DLD1 (cell line): ENCODE data around the gene VPS41.

ENCODE experiments used
- in situ Hi-C: cut with HindIII; loops from 2 replicates; pipeline ENCODE4 v1.10.0; 2017; ENCODE audit warnings: low sequenced_read_pairs

The VPS41 gene

DNA sequence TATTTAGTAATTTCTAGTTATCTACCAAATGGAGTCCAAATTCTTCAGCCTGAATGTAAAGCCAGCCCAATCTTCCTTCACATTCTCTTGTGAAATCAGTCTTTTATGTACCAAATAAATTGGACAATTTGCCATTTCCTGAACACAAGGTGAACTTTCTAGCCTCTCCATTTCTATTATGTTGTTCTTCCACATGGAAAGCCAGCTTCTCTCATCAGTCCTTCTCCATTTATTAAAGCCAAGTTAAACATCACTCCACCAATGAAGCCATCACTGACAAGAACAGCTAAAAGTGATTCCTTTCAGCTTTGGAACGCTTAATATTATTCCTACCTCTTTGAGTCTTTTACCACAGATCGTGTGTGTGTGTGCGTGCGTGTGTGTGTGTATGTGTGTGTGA lies 88.4 kb downstream of the VPS41 start:
- in situ Hi-C loops, result no loop called here

DNA sequence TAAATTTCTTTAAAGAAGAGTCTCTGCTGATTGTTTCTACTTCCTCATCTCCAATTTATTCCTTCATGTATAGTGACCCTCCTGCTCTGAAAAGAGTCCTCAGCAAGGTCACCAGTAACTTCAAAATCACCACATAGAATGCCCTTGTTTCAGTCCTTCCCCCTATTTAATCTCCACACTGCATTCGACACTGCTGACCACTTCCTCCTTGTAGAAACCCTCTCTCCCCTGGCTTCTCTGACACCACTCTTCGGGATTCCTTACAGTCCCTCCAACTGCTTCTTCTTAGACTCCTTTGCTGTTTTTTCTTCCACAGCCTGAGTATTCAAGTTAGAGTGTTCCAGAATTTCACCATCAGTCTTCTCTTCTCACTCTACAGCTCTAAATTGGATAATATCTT lies 89.5 kb downstream of the VPS41 start:
- in situ Hi-C loops, result no loop called here

DNA sequence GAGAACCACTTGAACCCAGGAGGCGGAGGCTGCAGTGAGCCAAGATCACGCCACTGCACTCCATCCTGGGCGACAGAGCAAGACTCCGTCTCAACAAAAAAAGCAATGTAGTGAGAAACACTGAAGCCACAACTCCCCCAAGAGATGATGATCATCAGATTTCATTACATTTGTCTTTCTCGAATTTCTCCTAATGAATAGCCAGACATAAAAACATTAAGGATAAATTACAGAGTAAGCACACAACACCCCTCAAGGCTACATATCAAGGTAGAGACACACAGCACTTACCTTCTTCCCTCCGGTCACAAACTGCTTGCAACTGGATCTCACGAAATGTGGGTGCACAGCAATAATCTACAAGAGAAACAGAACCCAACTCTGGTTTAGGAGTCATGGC lies 91.5 kb downstream of the VPS41 start:
- in situ Hi-C loops, result no loop called here

DNA sequence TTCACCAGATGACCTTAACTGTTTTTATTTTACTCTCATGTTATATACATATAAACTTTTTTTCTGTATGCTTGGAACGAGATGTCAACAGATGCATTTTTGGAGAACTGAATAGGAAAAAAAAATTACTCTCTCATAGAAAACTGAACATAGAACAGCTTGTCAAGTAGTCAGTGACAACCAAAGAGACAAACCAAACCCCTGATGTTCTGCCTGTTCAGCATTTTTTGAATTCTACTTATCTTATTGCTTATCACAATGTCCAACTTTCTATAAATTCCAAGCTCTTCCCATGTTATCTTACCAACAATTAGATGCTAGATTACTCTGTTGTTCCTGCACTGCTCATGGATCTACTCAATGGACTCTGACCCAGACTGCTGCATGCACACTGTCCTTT lies 95.2 kb downstream of the VPS41 start:
- in situ Hi-C loops, result no loop called here

DNA sequence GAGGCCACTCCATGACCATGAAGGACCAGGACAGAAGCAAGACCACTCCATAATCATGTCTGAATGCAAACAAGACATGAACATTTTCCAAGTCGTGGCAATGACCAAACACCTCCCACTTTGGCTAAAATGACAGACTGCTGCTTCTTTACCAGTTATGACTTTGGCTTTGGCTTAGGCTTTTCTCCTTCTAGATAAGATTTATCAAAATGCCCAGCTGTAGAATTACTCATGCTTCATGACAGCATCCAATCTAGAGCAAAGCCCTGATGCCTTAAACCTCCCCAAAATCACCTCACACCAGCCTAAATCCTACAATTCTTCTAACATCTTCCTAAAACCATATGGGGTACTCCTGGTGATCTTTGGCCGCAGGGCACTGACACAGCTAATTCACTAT lies 102.1 kb downstream of the VPS41 start:
- in situ Hi-C loops, result no loop called here

DNA sequence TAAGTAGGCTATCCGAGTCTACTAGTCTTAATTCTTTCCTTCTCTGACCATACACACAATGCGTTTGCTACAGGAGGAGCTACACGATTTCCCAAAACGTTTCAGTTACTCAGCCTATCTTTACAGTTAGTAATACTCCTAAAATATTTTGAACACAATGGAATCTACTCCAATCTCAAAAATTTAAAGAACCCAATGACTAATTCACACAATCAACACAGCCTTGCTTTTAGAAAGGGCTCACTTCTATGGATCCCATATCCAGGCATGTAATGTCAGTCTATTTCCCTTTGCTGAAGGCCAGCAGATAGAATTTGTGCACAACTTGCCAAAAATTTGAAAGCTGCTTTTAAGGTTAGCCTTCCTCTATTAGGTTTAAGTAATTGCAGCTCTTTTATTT lies 107.2 kb downstream of the VPS41 start:
- in situ Hi-C loops, result no loop called here

DNA sequence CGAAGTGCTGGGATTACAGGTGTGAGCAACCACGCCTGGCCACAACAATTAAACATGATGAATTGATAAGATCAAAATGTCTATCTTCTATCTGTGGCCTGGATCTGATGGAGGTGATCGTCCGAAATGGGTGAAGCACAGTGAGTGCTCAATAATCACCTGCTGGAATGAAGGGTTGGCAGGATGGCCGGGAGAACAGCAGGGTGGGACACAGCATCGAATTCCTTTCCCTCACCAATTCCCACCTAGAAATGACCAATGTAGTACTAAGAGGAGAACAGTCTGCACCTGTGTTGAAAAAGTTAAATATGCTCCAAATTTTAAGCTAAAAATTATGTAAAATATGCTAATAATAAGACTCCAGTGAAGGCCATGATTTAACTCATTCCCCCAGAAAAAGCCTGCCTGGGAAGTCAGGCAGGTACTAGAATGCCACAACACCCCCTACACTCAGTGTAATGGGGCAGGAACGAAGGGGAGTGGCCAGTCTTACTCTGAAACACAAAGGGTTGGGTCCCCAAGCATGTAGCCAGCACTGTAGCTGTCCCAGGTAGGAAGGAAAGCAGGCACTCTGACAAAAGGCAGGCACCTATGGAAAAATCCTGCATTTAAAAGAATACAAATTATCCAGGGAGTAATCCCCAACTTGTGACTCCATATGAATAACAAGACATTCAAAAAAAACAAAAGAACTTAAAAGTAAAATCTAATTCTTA lies 110.3 kb downstream of the VPS41 start:
- in situ Hi-C loops, result no loop called here

DNA sequence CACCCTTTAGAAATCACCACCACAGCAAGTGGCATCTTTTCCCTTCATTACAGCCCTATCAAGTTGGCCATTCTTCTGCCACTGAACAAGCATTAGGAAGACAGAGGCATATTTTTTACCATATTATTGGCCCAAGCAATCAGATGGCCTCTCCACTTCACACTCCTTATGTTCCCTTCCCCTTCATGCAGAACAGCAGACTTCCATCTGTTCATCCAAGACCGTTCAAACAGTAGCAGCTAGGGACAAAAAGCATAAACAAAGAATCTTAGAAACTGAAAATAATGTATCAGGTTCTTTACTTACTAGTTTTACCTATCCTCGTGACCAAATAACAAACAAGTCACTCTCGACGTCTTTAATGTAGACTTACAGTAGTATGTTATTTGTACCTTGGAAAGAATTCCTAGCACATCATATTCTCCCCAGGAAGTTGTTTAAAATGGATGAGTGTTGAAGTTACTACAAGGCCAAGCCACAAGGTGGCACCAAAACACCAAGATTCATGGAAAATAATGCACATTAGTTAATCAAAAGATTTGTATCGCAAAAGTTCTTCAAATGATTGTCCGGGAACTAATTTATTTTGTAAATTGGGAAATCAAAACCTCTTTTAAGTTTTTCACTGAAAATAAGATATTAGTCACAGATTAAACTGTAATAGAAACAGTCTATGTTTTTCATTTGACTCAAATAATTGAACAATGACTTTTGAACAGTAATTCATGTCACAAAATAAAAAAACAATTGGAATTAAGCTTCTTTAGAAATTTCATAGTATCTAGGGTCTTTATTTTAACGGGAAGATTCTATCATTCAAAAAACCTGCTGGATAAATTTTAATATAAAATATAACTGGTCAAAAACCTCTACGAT lies 112.1 kb downstream of the VPS41 start:
- in situ Hi-C loops, result no loop called here

DNA sequence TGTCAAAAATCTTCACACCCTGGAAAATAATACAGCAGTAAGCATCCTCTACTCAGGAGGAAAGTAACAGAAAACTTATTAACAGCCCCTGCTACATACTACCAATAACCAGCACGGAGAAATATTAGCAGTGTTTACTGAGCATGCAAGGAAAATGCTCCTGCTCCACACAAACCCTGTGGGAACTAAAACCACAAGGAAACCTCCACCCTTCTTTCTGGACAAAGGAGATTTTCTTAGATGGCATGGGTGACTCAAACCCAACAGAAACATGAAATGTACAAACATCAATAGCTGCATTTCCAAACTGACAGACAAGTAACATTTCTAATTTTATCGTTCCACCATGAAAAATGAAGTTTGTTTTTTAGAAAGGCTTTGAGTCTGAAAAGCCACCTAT lies 113.4 kb downstream of the VPS41 start:
- in situ Hi-C loops, result no loop called here

DNA sequence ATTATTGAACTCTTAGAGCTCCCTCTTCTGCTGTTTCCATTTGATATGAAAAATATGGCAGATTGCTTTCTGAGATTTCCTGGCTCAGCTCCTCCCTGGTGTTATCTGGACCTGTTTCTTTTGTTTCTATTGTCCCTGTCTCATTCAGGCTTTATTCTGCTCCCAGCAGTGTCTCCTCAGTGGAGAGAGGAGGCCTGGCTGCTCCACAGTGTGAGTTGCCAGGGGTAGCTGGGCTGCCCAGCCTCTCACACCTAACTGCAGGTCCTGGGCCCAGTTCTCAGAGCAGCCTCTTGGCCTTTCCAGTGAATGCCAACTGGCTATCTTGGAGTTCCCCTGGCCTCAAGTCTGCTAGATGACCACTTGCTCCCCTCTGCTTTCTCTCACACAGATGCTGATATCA lies 127.0 kb downstream of the VPS41 start:
- in situ Hi-C loops, result no loop called here

DNA sequence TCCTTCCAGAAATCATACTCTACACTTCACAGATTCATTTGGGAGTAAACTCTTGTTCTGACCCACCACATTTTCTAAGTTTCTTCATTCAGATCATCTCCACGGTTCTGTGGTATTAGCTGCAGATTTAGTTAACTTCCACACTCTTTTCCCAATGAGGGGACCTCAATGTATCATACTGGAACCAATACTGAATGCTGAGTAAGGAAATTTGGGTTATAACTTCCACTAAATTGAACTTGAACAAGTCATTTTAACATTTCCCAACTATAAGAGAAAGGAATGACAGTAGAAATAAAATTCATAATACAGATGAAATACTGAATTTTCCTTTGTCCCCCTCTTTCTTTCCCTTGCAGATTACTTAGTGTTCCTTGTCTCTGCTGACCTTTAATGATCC lies 131.4 kb downstream of the VPS41 start:
- in situ Hi-C loops, result no loop called here

DNA sequence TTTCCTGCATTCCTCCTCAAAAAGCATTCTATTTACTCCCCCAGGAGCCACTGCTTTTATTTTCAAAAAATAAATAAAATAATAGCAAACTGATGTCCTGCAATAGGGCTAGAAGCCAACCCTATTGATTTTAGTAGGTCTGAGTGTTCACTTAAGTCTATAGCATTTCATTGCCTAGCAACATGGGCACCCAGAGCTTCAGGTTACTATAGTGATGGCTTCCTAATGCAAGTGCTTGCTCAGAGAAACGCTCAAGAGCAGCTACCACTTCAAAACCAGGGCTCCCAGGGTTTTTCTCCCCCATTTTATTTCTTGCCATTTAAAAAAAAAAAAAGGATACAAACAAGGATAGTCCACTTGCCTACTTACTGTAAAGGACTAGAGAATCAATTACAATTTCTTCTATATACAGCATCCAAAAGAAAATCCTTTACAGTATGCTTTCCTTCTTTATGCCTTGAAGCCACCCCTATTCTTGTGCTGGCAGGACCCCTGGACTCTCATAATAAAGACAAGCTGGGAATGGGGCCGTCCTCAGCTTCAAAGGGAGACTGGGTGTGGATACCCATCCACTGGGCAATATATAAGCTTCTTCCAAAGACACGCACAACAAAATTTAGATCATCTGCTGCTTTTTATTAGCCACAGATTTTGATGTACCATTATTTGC lies 133.3 kb downstream of the VPS41 start:
- in situ Hi-C loops, result no loop called here

DNA sequence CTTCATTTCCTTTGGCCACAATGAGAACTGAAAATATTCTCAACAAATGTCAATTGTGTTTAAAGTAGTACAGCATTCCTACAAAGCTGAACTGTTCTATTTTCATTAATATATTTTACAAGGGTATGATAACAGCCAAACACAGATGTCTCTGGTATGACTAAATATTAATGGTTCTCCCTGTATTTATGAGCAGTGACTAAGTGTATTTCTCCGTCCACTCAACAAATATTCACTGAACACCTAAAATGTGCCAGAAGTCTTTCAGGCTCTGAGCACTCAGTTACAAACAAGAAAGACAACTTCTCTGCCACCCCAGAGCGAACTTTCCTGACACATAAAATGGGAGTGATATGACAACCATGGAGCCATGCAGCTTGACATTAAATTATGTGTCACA lies 135.6 kb downstream of the VPS41 start:
- in situ Hi-C loops, result no loop called here

DNA sequence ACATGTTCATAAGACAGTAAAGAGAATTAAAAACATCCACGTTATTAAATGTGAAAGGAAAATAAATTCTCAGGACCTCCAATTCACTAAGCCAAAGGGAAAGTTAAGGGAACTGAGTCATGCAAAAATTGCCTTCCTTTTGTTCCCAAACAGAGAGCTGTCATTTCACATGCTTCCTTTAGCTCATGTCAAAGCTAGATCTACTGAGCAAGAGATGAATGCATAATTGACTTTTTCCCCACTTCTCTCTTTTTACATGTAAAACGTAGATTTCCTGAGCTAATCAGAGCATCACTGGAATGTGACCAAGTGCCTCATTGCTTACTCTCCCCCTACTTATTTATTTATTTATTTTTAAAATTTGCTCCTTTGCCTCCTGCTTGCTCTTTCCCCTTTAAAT lies 148.8 kb downstream of the VPS41 start:
- in situ Hi-C loops, result no loop called here

DNA sequence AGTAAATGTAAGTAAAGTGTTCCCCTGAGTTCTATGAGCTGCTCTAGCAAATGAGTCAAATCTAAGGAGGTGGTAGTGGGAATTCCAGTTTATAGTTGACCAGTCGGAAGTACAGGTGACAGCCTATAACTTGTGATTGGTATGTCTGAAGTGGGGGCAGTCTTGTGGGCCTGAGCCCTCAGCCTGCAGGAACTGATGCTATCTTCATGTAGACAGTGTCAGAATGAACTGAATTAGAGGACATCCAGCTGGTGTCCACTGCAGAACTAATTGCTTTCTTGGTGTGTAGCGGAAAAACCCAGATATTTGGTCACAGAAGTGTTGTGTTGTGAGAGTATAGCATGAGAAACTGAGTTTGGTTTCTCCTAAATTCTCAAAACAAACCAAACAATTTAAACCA lies 150.0 kb downstream of the VPS41 start:
- in situ Hi-C loops, result no loop called here

DNA sequence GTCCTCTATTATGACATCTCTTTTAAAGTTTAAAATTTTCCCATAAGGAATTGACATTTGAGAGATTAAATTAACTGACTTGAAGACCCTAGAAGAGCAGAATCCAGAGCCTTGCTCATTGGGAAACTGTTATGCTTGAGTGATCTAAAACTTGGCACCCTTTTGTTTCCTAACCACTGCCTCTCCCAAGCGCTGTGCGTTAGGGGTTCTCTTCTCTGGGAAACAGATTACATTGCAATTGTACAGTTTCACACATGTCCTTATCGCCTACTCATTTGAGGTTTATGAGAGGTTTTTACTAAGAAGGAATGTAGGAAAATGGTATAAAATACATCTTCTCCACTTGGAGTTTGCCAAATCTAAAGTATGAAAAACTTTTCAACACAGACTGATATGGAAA lies 151.1 kb downstream of the VPS41 start:
- in situ Hi-C loops, result no loop called here

DNA sequence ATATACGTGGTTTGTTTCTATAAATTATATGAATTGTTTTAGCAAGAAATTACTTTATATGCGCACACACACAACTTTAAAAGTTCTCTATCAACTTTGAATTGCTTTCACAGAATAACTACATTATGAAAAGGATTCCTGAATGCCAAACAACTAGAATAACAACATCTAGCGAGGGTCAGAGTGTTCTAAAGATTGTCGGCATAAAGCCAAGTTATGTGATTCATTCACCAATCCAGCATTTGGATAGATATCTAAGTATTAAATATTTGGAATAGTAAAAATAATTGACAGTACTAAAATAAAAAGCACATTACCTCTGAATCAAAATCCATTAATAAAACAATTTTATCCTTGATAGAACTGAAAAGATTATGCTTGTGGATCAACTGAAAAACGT lies 152.5 kb downstream of the VPS41 start:
- in situ Hi-C loops, result no loop called here

DNA sequence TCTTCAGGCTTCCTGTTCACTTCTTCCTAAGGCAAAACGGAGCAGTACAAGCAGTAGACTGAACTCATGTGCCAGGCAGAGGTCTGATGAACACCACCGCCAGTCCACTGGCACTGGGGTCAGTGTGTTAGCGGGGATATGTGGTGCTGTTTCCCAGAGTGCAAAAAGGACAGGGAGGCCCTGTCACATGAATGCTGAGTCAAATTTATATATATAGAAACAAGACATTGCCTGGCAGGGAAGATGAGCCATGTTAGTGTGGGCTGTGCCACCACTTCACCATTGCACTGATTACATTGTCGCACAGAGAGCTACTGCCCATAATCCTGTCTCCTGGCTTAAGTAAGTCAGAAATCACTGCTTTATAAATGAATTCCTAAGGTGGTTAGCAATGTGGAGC lies 155.6 kb downstream of the VPS41 start:
- in situ Hi-C loops, result no loop called here

DNA sequence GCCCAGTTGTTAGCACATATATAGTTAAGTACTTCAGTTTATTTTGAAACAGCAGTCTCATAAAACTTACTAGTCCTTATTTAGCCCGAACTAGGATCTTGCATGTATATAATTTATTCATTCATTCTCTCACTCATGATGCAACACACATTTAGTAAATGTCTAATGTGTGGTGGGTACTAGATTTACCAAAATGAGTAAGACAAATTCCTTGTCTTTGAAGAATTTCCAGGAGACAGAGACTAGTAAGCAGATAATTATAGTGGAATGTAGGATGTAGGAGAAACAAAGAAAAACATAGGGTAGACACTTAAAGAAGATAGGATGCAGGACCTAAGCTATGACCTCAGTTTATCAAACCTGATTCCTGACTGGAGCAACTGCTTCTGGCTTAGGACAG lies 157.6 kb downstream of the VPS41 start:
- in situ Hi-C loops, result no loop called here

DNA sequence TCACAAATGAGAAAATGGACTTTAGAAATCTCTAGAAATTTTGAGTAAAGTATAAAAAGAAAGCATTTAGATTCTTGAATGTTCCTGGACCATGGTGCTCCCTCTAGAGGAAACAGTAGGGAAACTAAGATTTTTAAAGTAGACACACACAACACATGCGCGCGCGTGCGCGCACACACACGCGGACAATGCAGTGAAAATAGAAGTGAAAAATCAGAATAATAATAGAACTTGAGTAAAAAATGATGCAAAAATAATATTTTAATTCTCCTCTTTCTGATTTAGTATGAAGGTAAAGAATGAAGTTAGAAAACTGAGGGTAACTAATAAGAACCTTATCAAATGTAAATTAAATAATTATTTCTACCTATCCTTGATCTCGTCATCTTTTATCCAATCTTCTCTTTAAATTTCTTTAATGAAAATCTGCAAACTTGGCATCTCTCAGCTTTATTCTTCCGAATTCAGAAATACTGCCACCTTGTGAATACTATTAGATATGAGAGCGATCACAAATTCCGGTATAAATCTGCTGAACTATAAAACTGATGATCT lies 160.9 kb downstream of the VPS41 start:
- in situ Hi-C loops, result no loop called here

DNA sequence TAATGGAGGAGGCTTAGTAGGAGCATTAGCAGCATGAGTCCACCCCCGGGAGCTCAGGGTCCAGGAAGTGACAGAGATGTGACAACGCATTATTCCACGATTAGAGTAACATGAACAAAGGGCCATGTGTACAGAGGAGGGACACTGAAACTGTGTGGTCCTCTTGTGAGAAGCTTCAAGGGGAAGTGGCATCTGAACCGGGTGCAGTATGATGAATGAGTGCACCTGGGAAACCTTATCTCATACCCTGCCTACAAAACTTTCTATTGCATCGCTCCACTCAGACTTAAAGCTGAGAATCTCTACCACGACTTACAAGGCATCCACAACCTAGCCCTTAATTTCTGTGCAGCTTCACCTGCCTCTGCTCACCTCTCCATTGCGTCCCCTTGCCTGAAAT lies 162.6 kb downstream of the VPS41 start:
- in situ Hi-C loops, result no loop called here

DNA sequence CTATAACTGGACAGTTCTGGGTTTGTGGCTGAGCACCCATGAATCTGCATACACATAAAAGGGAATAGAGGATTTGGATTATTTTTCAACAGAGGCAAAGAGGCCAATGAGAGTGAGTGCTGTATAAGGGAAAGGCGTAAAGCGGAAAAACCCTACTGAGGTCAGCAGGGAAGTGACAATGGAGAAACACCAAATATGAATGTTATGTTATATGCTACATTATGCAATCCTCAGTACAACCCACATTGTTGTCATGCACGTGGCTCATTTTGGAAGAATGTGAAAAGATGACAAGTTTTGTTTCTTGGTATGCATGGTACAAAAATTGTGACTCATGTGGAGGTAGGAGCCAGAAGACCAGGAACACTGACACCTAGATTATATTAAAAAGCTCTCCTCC lies 164.2 kb downstream of the VPS41 start:
- in situ Hi-C loops, result no loop called here
